ENCODE measurements around the gene KCNK15.

The KCNK15 gene

GRCh38 chr20:44785768-44786167 lies 40.1 kb downstream of the KCNK15 start:
- no peak for DNase-seq (ENCODE audit: low read depth)
- no peak overlapping the region for H3K4me3 ChIP-seq (ENCODE audit: low read depth, low read length)

GRCh38 chr20:44787299-44787698 lies 41.6 kb downstream of the KCNK15 start:
- no peak for DNase-seq (ENCODE audit: low read depth)
- no peak for TF ChIP-seq CTCF (IDR thresholded peaks at IDR 0.05; ENCODE audit: insufficient read depth, low read depth, low read length, missing control alignments)
- no peak overlapping the region for H3K4me3 ChIP-seq (ENCODE audit: low read depth, low read length)

More at GRCh38 chr20:44785768-44786167, 40.1 kb downstream of the KCNK15 start:
- TF ChIP-seq CTCF (IDR thresholded peaks at IDR 0.05; ENCODE audit: insufficient read depth, low read depth, low read length, missing control alignments): no peak

GRCh38 chr20:44788706-44789456 lies 43.2 kb downstream of the KCNK15 start:
- no peak for TF ChIP-seq CTCF (IDR thresholded peaks at IDR 0.05; ENCODE audit: insufficient read depth, low read depth, low read length, missing control alignments)

GRCh38 chr20:44790638-44791393 lies 45.2 kb downstream of the KCNK15 start:
- no peak for TF ChIP-seq CTCF (IDR thresholded peaks at IDR 0.05; ENCODE audit: insufficient read depth, low read depth, low read length, missing control alignments)
- DNase-seq (ENCODE audit: low read depth): no peak
- H3K4me3 ChIP-seq (ENCODE audit: low read depth, low read length): no peak overlapping the region

More at GRCh38 chr20:44788706-44789456, 43.2 kb downstream of the KCNK15 start:
- no peak overlapping the region for H3K4me3 ChIP-seq (ENCODE audit: low read depth, low read length)
- no peak for DNase-seq (ENCODE audit: low read depth)

- TF ChIP-seq CTCF (IDR thresholded peaks at IDR 0.05; ENCODE audit: insufficient read depth, low read depth, low read length, missing control alignments): no peak
- H3K4me3 ChIP-seq (ENCODE audit: low read depth, low read length): no peak overlapping the region
- no peak for DNase-seq (ENCODE audit: low read depth)
Measured at GRCh38 chr20:44792796-44793195, 47.1 kb downstream of the KCNK15 start.

- no peak for DNase-seq (ENCODE audit: low read depth)
- no peak for TF ChIP-seq CTCF (IDR thresholded peaks at IDR 0.05; ENCODE audit: insufficient read depth, low read depth, low read length, missing control alignments)
- H3K4me3 ChIP-seq (ENCODE audit: low read depth, low read length): no peak overlapping the region
Measured at GRCh38 chr20:44795836-44796235, 50.2 kb downstream of the KCNK15 start.
